ENCODE measurements around the gene CFDP1. TPM values are rescaled to one million over a fixed set of nuclear protein-coding genes. Genes with fewer than 3 reads are reported as not detected.
A peak's percentile ranks its signal among the peaks of the same experiment; 100 is the strongest.

The CFDP1 gene
- total and polyA plus RNA-seq, 11 donors, result 17.7 to 60.6 (median 25.3) TPM

GRCh38 chr16:75343941-75344340 lies 89.4 kb downstream of the CFDP1 start:
- no peak overlapping the region for H3K27ac ChIP-seq
- no peak for ATAC-seq
- no peak for TF ChIP-seq POLR2A (IDR thresholded peaks at IDR 0.05)
- no peak for TF ChIP-seq CTCF (IDR thresholded peaks at IDR 0.05)

GRCh38 chr16:75343286-75343685 lies 90.0 kb downstream of the CFDP1 start:
- no peaks in the 10 kb centered on the region for H3K9me3 ChIP-seq
- ATAC-seq (no peak), DNase-seq (no peak)
- intact Hi-C loops (cut with DNase I), result loop anchor here in 1 of 10 donors (5.0 kb wide), 1 partner anchor 36 kb away; no protein-coding TSS in a partner anchor
- peak overlapping the region in 2 of 12 donors; percentile 18 to 28 for H3K27ac ChIP-seq
- peaks cover 0 to 35% (median 21%) of the 10 kb centered on the region in 12 donors for H3K4me1 ChIP-seq
- peaks cover 0 to 38% (median 0%) of the 10 kb centered on the region in 9 donors for H3K27me3 ChIP-seq
- no peak overlapping the region for H3K4me3 ChIP-seq
- TF ChIP-seq CTCF (IDR thresholded peaks at IDR 0.05) (no peak), POLR2A (IDR thresholded peaks at IDR 0.05) (no peak)
- 83 to 95% (median 93%) methylated on average over 2 of the region's 2 CpGs for WGBS, 4 donors
- peaks cover 0 to 5% (median 0%) of the 10 kb centered on the region in 9 donors for H3K36me3 ChIP-seq

More at GRCh38 chr16:75343941-75344340, 89.4 kb downstream of the CFDP1 start:
- Histone ChIP-seq H3K9me3 (no peaks in the 10 kb centered on the region), H3K36me3 (peaks cover 0 to 5% (median 0%) of the 10 kb centered on the region in 9 donors), H3K27me3 (peaks cover 0 to 33% (median 0%) of the 10 kb centered on the region in 9 donors), H3K4me1 (peaks cover 0 to 35% (median 21%) of the 10 kb centered on the region in 12 donors), H3K4me3 (no peak overlapping the region)
- DNase-seq, result no peak
- intact Hi-C loops (cut with DNase I), result loop anchor here in 1 of 10 donors (5.0 kb wide), 1 partner anchor 37 kb away; no protein-coding TSS in a partner anchor
- WGBS, 4 donors, result 63 to 74% (median 68%) methylated on average over 3 of the region's 3 CpGs

GRCh38 chr16:75342308-75342811 lies 90.9 kb downstream of the CFDP1 start:
- WGBS, 4 donors, result 72 to 84% (median 75%) methylated on average over 2 of the region's 2 CpGs
- Histone ChIP-seq H3K36me3 (peaks cover 0 to 5% (median 0%) of the 10 kb centered on the region in 9 donors), H3K4me3 (no peak overlapping the region), H3K9me3 (no peaks in the 10 kb centered on the region), H3K4me1 (peaks cover 0 to 35% (median 21%) of the 10 kb centered on the region in 12 donors), H3K27ac (peak overlapping the region in 7 of 12 donors; percentile 5 to 61 (median 31)), H3K27me3 (peaks cover 0 to 47% (median 0%) of the 10 kb centered on the region in 9 donors)
- intact Hi-C loops (cut with DNase I), result loop anchor here in 1 of 10 donors (5.0 kb wide), 1 partner anchor 35 kb away; no protein-coding TSS in a partner anchor
- no peak for DNase-seq
- peak in 3 of 4 donors; percentile 67 to 79 (median 69) for ATAC-seq
- TF ChIP-seq POLR2A (IDR thresholded peaks at IDR 0.05) (no peak), CTCF (IDR thresholded peaks at IDR 0.05) (no peak)

- H3K36me3 ChIP-seq, result peaks cover 0 to 5% (median 0%) of the 10 kb centered on the region in 9 donors
- intact Hi-C loops (cut with DNase I), result loop anchor here in 1 of 10 donors (2.0 to 5.0 kb wide), 2 partner anchors 34 to 75 kb away; no protein-coding TSS in a partner anchor
- DNase-seq (no peak), ATAC-seq (no peak)
- H3K27me3 ChIP-seq, result peaks cover 0 to 49% (median 0%) of the 10 kb centered on the region in 9 donors
- H3K27ac ChIP-seq, result peak overlapping the region in 9 of 12 donors; percentile 1 to 61 (median 31)
- TF ChIP-seq POLR2A (IDR thresholded peaks at IDR 0.05) (no peak), CTCF (IDR thresholded peaks at IDR 0.05) (no peak)
- peaks cover 0 to 35% (median 21%) of the 10 kb centered on the region in 12 donors for H3K4me1 ChIP-seq
- H3K4me3 ChIP-seq, result no peak overlapping the region
- no peaks in the 10 kb centered on the region for H3K9me3 ChIP-seq
- WGBS, 4 donors, result 55 to 64% (median 60%) methylated on average over 4 of the region's 4 CpGs
Observed at GRCh38 chr16:75341564-75342307, 91.6 kb downstream of the CFDP1 start.

Measured in heart left ventricle (tissue), 16 donors.